HAP-1 (cell line): ENCODE results near the gene DUSP28.

Source experiments
- DNase-seq, 2 experiments: peaks; one replicate each; pipeline ENCODE4 v3.0.0-alpha.2; 2016 to 2020; ENCODE audit warnings: low spot score in 2 of 2
- H3K27me3 ChIP-seq: fragments of 250-450 bp; sonication (Bioruptor Pico); 2 replicates; pipeline ENCODE4 v1.5.1; 2020; ENCODE audit warnings: low read depth, mild to moderate bottlenecking, moderate library complexity
- H3K36me3 ChIP-seq: fragments of 250-450 bp; sonication (Bioruptor Pico); replicated peaks from 2 replicates; pipeline ENCODE4 v1.5.1; 2020; ENCODE audit warnings: mild to moderate bottlenecking
- H3K4me1 ChIP-seq: fragments of 250-450 bp; sonication (Bioruptor Pico); 2 replicates; pipeline ENCODE4 v1.5.1; 2020; ENCODE audit warnings: mild to moderate bottlenecking
- H3K4me3 ChIP-seq: fragments of 250-450 bp; sonication (Bioruptor Pico); 2 replicates; pipeline ENCODE4 v1.5.1; 2020; ENCODE audit warnings: mild to moderate bottlenecking, moderate library complexity
- H3K9me3 ChIP-seq: fragments of 250-450 bp; sonication (Bioruptor Pico); 2 replicates; pipeline ENCODE4 v1.5.1; 2020; ENCODE audit warnings: mild to moderate bottlenecking, moderate library complexity
- in situ Hi-C: fragments of 300-500 bp; cut with MboI; formaldehyde crosslinking; loops from 3 replicates; pipeline ENCODE4 v1.14.3; 2020; ENCODE audit warnings: low sequenced_read_pairs, inconsistent platforms, mixed read lengths

The DUSP28 gene

DNA sequence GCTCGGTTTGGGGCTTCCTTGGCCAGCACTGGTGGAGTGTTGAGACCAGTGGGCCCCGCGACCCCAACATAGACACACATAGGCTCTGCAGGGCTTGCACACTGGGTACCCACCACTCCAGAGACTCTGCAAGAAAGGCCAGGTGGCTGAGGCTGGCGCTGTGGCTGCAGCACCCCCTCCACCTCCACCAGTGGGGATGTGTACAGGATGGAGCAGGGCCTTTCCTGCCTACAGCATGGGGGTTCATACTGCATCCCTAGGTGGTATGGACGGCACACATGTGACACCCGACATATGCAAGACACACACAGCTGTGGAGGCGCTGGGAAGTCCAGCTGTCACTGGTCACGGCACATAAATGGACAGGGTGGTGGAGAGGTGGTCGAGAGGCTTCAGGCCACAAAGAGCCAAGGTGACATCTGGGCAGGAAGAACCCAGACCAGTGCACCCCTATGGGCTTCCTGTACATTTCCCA, 9.4 kb downstream of the DUSP28 start:
- no peaks in the 10 kb centered on the region for H3K27me3 ChIP-seq
- in situ Hi-C loops: no loop called here

DNA sequence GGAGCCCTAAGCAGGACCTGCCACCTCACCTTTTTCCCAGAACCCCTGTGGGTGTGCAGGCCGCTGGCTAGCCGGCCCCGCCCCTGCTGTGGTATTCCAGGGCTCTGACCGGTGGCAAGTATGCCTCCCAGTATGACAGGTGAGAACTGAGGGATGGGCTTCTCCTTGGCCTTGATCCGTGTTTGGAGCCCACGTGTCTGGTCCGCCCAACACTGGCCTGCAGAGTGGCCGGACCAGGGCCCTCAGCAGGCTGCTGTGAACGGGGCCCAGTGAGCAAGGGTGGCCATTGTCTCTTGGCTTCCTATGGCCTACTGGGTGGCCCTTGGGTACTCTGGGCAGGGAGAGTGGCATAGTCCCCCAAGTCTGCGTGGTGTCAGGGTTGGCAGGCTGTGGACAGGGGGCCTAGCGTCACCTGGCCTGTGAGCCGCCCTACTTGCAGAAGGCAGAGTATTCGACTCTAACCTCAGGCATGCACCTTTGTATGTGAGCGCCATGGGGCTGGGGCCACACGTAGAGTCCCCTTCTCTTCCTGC, 9.9 kb downstream of the DUSP28 start:
- Histone ChIP-seq H3K9me3 (no peaks in the 10 kb centered on the region), H3K27me3 (no peaks in the 10 kb centered on the region), H3K4me3 (no peak overlapping the region), H3K36me3 (0 out of 2 replicates have a peak, but pooled peaks cover 4% of the 10 kb centered on the region), H3K4me1 (peaks cover 21% of the 10 kb centered on the region)
- in situ Hi-C loops: no loop called here
- peak in 1 of 2 experiments; percentile 9 for DNase-seq

More for the DNA sequence above, 9.4 kb downstream of the DUSP28 start:
- no peak for DNase-seq
- 0 out of 2 replicates have a peak, but pooled peaks cover under 1% of the 10 kb centered on the region for H3K36me3 ChIP-seq
- H3K9me3 ChIP-seq: no peaks in the 10 kb centered on the region
- H3K4me1 ChIP-seq: peaks cover 21% of the 10 kb centered on the region
- H3K4me3 ChIP-seq: peak overlapping the region; percentile 36

DNA sequence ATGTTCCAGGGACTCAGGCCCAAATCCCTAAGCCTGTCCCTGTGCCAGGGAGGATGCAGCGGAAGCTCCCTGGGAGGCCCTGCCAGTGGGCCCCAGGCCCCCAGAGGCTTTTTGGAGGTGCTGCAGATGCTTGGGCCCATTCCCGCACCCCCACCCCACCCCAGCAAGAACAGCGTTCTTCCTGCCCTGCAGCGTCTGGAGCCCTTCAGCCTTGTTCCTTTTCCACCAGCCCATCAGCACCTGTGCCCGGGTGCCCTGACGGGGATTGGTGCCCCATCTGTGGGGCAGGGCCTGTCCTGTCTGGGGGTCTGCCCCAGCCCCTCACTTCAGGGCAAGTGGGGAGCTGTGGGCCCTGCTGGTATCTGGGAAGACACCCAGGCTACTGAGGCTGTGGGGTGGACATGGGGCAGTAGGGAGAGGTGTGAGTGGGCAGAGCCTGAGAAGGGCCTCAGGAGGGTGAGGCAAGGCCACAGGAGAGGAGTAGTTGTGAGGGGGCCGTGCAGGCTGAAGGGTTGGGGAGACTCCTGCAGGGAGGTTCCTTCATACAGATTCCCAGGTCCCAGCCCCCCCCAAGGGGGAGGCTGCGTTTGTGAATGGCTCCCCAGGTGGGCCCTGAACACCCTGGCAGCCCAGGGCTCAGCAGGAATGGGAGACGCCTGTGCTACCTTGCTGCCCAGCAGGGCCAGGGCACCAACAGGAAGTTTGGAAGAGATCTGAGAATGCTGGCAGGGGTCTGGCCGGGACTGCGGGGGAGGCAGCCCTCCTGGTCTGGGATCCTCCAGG, 10.6 kb downstream of the DUSP28 start:
- in situ Hi-C loops: no loop called here
- 0 out of 2 replicates have a peak, but pooled peaks cover 4% of the 10 kb centered on the region for H3K36me3 ChIP-seq
- H3K4me3 ChIP-seq: no peak overlapping the region

DNA sequence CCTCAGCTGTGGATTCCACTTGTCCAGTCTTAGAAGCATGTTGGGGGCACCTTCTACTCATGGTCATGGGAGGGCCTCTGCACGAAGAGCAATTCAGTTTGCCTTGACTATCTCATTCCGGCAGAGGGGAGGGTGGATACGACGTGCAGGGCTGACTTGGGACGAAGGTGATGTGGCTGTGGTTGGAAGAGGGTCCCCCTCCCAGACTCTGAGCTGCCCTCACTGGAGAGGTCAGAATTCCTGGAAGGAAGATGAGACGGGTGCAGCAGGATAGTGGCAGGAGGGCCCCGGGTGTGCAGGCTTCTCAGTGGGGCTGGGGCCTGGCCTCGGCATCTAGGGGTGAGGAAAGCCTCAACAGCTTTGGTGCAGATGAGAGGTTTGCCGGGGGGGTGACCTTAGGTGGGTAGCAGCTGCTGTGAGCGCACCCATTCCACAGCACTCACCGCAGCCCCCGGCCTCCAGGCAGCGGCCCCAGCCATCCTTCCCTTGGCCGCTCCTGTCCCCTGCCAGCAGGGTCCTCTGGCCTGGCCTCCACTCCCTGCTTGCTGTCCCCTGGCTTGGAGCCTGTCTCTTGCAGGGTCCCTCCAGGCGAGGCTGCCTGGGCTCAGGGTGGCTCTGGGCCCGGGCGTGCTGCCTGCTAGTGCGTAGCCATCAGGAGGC, 11.3 kb downstream of the DUSP28 start:
- no peaks in the 10 kb centered on the region for H3K27me3 ChIP-seq
- DNase-seq: no peak
- peaks cover 13% of the 10 kb centered on the region for H3K4me1 ChIP-seq
- in situ Hi-C loops: no loop called here
- no peaks in the 10 kb centered on the region for H3K9me3 ChIP-seq
- 0 out of 2 replicates have a peak, but pooled peaks cover 4% of the 10 kb centered on the region for H3K36me3 ChIP-seq
- H3K4me3 ChIP-seq: no peak overlapping the region

More for the DNA sequence above, 10.6 kb downstream of the DUSP28 start:
- Histone ChIP-seq H3K27me3 (no peaks in the 10 kb centered on the region), H3K4me1 (peaks cover 18% of the 10 kb centered on the region), H3K9me3 (no peaks in the 10 kb centered on the region)
- DNase-seq: no peak

DNA sequence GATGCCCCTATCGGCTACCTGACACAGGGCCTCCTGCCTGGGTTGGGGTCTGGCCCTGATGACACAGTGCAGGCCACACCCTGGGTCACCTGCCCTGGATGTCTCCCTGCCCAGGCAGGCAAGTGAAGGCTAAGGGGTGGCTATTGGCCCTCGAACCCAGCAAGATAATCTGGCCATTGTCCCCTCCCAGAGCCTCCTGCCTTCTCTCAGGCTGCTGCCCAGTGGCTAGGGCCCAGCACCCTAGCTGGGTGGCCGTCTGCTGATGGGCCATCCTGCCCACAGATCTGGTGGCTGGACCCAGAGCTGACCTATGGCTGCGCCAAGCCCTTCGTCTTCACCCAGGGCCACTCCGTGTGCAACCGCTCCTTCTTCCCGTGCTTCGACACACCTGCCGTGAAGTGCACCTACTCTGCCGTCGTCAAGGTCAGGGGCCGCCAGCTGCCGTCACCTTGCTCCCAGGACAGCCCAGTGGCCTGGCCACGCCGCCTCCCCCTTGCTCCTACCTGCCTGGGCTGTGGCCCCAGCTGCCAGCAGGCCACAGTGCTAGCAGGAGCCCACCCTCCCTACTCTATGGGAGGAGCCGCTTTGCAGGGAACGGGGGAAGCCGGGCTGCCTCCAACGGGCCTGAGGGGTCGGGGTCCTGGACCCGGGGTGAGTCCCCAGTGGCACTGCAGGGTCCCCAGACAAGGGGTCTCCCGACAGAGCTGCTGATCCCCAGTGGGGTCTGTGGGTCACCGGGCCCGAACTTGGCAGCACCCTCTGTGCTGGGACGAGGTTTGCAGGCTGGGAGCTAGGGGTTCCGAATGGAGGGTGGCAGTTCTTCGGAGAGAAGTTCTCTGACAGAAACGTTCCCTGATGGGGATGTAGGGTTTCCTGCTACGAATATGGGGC, 12.2 kb downstream of the DUSP28 start:
- no peak overlapping the region for H3K4me3 ChIP-seq
- no peak for DNase-seq

DNA sequence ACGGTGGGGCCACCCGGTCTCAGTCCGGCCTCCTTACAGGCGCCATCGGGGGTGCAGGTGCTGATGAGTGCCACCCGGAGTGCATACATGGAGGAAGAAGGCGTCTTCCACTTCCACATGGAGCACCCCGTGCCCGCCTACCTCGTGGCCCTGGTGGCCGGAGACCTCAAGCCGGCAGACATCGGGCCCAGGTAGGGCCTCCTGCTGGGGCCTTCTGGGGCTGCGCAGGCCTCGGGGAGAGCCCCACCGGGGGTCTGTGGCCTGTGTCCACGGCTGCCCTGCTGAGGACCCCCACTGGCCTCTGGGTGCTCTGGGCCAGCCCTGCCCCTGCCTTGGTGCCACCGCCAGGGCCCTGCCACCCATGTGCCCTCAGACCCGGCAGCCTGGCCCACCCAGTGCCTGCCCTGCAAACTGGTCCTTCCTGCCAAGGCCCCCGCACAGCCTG, 12.9 kb downstream of the DUSP28 start:
- Histone ChIP-seq H3K4me3 (no peak overlapping the region), H3K27me3 (no peaks in the 10 kb centered on the region), H3K9me3 (no peaks in the 10 kb centered on the region), H3K36me3 (peaks cover 13% of the 10 kb centered on the region), H3K4me1 (no peaks in the 10 kb centered on the region; the same call in 1 of the 2 replicates)
- in situ Hi-C loops: no loop called here
- DNase-seq: no peak

More for the DNA sequence above, 12.2 kb downstream of the DUSP28 start:
- H3K36me3 ChIP-seq: peaks cover 7% of the 10 kb centered on the region; the same call in 1 of the 2 replicates
- H3K9me3 ChIP-seq: no peaks in the 10 kb centered on the region
- H3K27me3 ChIP-seq: no peaks in the 10 kb centered on the region
- in situ Hi-C loops: no loop called here
- H3K4me1 ChIP-seq: peaks cover 5% of the 10 kb centered on the region

DNA sequence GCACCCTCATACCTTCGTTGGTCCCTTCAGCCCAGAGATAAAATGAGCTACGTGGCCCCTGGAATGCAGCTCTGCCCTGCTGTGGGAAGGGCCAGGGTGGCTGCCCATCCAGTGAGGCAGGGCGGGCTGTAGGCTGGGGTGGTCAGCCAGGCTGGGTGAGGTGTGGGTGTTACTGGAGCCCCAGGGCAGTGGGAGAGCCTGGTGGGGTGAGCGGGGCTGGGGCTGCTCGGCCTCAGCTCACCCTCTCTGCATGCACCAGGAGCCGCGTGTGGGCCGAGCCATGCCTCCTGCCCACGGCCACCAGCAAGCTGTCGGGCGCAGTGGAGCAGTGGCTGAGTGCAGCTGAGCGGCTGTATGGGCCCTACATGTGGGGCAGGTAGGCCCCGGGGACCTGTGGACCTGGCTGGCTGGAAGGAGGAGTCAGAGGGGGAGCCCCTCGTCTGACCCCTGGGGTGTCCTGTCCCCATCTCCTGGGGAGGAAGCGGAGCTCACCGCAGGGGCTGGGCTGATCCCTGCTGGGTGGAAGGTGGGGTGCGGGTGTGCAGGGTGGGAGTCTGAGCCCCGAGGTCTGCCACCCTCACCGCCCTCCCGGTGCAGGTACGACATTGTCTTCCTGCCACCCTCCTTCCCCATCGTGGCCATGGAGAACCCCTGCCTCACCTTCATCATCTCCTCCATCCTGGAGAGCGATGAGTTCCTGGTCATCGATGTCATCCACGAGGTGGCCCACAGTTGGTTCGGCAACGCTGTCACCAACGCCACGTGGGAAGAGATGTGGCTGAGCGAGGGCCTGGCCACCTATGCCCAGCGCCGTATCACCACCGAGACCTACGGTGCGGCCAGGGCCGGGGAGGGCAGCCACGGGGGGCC, 13.6 kb downstream of the DUSP28 start:
- no peaks in the 10 kb centered on the region for H3K27me3 ChIP-seq
- H3K9me3 ChIP-seq: no peaks in the 10 kb centered on the region
- in situ Hi-C loops: no loop called here
- peaks cover 14% of the 10 kb centered on the region for H3K36me3 ChIP-seq
- H3K4me1 ChIP-seq: no peaks in the 10 kb centered on the region; the same call in 1 of the 2 replicates
- DNase-seq: no peak
- H3K4me3 ChIP-seq: no peak overlapping the region

DNA sequence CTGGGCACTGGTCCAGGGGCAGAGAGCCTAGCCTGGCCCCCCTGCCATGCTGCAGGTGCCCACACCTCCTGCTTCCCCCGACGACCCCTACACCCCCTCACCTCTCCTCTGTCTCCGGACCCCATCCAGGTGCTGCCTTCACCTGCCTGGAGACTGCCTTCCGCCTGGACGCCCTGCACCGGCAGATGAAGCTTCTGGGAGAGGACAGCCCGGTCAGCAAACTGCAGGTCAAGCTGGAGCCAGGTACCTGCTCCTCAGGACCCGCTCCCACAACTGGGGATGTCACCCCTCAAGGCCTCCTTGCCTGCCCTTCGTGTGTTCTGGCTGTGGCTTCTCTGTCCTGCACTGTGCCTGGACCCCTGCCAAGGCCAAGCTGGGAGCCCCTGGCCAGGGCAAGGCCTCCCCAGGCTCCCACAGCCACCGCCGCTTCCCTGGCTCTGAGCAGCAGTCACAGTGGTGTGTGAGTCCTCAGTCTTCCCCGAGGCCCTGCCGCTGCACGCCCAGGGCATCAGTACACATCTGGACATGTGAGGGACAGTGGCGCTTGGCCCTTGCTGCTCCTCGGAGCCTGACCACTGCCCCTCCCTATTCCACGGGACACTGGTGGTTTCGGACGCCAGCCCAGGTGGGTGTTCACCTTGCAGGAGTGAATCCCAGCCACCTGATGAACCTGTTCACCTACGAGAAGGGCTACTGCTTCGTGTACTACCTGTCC, 14.4 kb downstream of the DUSP28 start:
- H3K36me3 ChIP-seq: peaks cover 14% of the 10 kb centered on the region
- no peak for DNase-seq
- no peaks in the 10 kb centered on the region for H3K9me3 ChIP-seq
- no peak overlapping the region for H3K4me3 ChIP-seq
- in situ Hi-C loops: no loop called here
- H3K4me1 ChIP-seq: no peaks in the 10 kb centered on the region; the same call in 1 of the 2 replicates
- no peaks in the 10 kb centered on the region for H3K27me3 ChIP-seq

DNA sequence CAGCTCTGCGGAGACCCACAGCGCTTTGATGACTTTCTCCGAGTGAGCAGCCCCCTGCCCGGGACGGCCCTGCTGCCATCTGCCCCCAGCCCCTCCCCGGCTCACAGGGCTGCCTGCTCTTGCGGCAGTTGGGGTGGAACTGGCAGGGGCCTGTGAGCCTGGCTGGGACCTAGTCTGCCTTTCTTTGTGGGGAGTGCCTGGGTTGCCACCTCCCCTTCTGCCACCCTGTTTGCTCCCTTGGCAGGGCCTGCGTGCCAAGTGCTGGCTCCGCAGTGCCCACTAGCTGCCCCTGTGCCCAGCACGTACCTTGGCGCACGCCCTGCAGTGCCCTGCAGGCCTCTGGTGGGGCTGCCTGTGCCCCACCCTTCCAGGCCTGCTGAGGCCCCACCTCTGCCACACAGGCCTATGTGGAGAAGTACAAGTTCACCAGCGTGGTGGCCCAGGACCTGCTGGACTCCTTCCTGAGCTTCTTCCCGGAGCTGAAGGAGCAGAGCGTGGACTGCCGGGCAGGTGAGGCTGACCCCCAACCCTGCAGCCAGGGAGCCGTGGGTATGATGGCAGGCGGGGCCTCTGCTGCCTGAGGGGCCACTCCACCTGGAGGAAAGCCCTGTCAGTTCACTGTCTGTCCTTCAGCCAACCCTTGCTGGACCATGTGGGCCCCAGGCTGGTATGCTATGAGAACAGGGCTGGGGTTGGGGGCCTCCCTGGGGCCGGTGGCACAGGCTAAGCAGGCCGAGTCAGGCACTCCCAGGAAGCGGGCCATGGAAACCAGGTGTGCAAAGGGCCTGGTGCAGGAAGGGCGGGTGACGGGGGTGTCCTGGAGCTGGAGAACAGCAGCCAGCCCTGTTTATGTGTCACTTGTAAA, 15.2 kb downstream of the DUSP28 start:
- peaks cover 14% of the 10 kb centered on the region for H3K36me3 ChIP-seq
- no peaks in the 10 kb centered on the region for H3K4me1 ChIP-seq
- in situ Hi-C loops: no loop called here

DNA sequence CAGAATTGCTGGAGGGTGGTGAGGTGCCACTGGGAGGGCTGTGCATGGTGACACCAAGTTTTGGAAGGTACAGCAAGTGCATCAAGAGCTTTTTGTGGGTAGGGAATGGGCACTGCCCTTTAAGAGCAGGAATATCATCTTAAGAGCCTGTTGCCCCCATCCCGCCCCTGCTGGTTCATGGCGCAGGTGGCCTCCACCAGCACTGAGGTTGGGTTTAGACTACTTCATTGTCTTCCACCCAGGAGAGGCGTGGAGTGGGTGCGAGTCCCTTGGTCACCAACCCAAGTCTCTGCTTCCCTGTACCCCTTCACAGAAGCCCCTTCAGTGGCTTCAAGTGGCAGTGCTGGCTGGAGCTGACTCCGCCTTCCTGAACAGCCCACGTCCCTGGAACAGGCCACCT, 15.9 kb downstream of the DUSP28 start:
- no peak for DNase-seq
- H3K9me3 ChIP-seq: no peaks in the 10 kb centered on the region
- peaks cover 14% of the 10 kb centered on the region for H3K36me3 ChIP-seq
- H3K4me3 ChIP-seq: no peak overlapping the region
- H3K4me1 ChIP-seq: no peaks in the 10 kb centered on the region
- in situ Hi-C loops: no loop called here
- H3K27me3 ChIP-seq: no peaks in the 10 kb centered on the region

More for the DNA sequence above, 15.2 kb downstream of the DUSP28 start:
- H3K9me3 ChIP-seq: no peaks in the 10 kb centered on the region
- no peaks in the 10 kb centered on the region for H3K27me3 ChIP-seq
- no peak for DNase-seq
- H3K4me3 ChIP-seq: no peak overlapping the region

DNA sequence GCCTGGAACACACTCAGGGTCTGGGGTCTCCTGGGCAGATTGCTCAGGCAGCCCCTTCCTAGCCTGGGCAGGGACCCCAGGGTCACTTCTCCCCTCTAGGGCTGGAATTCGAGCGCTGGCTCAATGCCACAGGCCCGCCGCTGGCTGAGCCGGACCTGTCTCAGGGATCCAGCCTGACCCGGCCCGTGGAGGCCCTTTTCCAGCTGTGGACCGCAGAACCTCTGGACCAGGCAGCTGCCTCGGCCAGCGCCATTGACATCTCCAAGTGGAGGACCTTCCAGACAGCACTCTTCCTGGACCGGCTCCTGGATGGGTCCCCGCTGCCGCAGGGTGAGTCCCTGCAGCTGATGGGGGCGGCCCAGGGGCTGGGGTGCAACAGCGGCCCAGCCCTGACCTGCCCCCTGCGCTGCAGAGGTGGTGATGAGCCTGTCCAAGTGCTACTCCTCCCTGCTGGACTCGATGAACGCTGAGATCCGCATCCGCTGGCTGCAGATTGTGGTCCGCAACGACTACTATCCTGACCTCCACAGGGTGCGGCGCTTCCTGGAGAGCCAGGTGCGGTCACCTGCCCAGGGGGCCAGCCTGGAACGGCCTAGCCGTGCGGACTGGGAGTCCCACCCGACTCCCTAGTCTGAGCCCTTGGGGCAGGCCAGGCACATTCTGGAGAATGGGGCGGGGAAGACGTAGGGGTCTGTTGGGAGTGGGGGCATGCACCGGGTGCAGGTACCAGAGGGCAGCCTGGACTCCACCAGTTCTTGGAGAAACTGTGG, 16.5 kb downstream of the DUSP28 start:
- in situ Hi-C loops: no loop called here
- Histone ChIP-seq H3K9me3 (no peaks in the 10 kb centered on the region), H3K4me3 (no peak overlapping the region), H3K4me1 (no peaks in the 10 kb centered on the region), H3K27me3 (no peaks in the 10 kb centered on the region), H3K36me3 (peaks cover 14% of the 10 kb centered on the region)
- no peak for DNase-seq
